Ovary (tissue), 9 donors: ENCODE measurements around the gene NUP210. TPM values are rescaled to one million over a fixed set of nuclear protein-coding genes. Genes with fewer than 3 reads are reported as not detected.

Experiments used
- DNase-seq, 5 donors: peaks; one replicate each; pipeline ENCODE4 v3.0.0-alpha.2; 2019 to 2020
- H3K27ac ChIP-seq, 2 donors: fragments of 200-600 bp; one replicate each; pipeline versions ENCODE4 v1.5.1 to v1.8.0; 2019 to 2022
- H3K27me3 ChIP-seq: fragments of 200-600 bp; one replicate; pipeline ENCODE4 v1.8.0; 2022
- H3K36me3 ChIP-seq: fragments of 200-600 bp; sonication (generic); one replicate; pipeline ENCODE4 v1.5.1; 2019
- H3K4me1 ChIP-seq: one replicate; pipeline ENCODE4 v1.8.1; 2013; ENCODE audit warnings: mild to moderate bottlenecking, moderate library complexity; ENCODE audit not compliant: insufficient read depth
- H3K4me3 ChIP-seq: fragments of 200-600 bp; sonication (generic); one replicate; pipeline ENCODE4 v1.5.1; 2017
- H3K9me3 ChIP-seq, 2 donors: fragments of 200-600 bp in 1 of 2; sonication (generic) in 1 of 2; one replicate each; pipeline versions ENCODE4 v1.5.1 to v1.8.1; 2013 to 2019; ENCODE audit warnings: mild to moderate bottlenecking in 1 of 2, moderate library complexity in 1 of 2
- CTCF ChIP-seq, 3 donors: fragments of 450-650 bp in 2 of 3; fragments of 200-600 bp in 1 of 3; IDR thresholded peaks; one replicate each; pipeline versions ENCODE4 v1.5.1 to v1.8.0; 2016 to 2022; ENCODE audit warnings: antibody characterized with exemption in 3 of 3, mild to moderate bottlenecking in 1 of 3
- EP300 ChIP-seq: sonication (generic); formaldehyde crosslinking; IDR thresholded peaks from one replicate; pipeline ENCODE4 v1.6.1; 2017; ENCODE audit warnings: antibody characterized with exemption
- POLR2A ChIP-seq: fragments of 450-650 bp; IDR thresholded peaks from one replicate; pipeline ENCODE4 v1.6.1; 2017; ENCODE audit warnings: antibody characterized with exemption, mild to moderate bottlenecking, moderate library complexity
- WGBS, 3 donors: extraction: QIAGEN DNeasy Blood & Tissue Kit in 1 of 3; methylation state at CpG; one replicate each; pipeline versions ENCODE4 v1.1.5 to v1.1.7; 2013 to 2017; 5-methylcytosine and 5-hydroxymethylcytosine counted together
- intact Hi-C, 4 donors: fragments of 100-400 bp; cut with DNase I; formaldehyde crosslinking; loops; one replicate each; pipeline versions ENCODE4 v1.11.0 to v1.15.1; 2022 to 2023
- polyA plus RNA-seq, 2 donors: library from polyadenylated mRNA; stranded (reverse); fragments of 200-250 nt in 1 of 2; fragments of 350-450 nt in 1 of 2; fragmentation: Illumina TruSeq in 1 of 2; extraction: RNeasy Lipid Tissue Mini Kit (QIAGEN cat#74804) in 1 of 2; gene quantifications; one replicate each; pipeline ENCODE4 v1.2.3, GENCODE V29; 2013 to 2014
- total RNA-seq, 7 donors: library from RNA; depleted of rRNA in 2 of 7; stranded (reverse); fragments of >200 nt in 2 of 7; fragmentation: NEBNext Ultra II Directional in 3 of 7; extraction: Animal tissue kit (Norgen Biotek cat#: 25700) in 3 of 7; gene quantifications; one replicate each; pipeline versions ENCODE4 v1.1.0 to v1.2.4, GENCODE V29; 2016 to 2023
- donor health status: DM: no; HTN: no; CAD: no; lungs with moderate emphysema.
- donor health status: DM: no; HTN: no; CAD: no.
- donor health status: Bipolar disorder and iron deficiency.
- donor health status: DM: yes; HTN: yes; CAD: no.
- donor health status: DM: no; HTN: no; CAD: no.
- donor health status: DM: yes; HTN: yes; CAD: no.

NUP210 gene
- total and polyA plus RNA-seq, 9 donors: 1.4 to 5.8 (median 3.2) TPM

DNA sequence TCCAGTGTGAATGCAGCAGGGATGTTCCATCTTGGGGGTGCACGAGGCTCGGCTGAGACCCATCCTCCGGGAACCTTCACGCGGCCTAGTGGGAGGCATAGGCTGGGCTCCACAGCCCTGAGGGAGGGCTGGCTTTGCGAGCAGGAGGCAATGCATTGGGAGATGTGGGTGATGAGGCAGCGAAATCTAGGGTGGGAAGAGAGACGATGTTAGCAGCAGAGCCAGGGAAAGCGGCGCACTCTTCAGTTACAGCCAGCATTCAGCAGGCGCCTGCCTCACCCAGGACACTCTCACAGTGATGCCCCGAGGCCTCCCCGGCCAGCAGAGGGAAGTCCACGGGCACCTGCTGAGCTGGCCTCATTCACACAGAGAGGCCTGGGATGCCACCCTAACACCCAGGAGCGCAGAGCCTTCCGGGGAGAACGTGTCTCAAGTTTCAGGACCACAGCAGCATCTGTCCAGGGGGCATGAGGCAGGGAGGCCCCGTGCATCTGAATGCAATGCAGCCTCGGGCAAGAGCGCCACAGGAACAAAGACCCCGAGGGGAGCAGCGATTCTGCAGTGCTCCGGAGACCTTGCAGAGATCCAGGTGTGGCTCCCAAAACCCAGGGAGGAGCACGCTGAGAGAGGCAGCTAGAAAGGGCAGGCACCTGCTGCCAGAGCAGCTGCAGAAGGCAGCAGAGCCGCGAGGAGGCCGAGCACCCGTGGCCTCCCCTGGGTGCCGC, 102.4 kb downstream of the NUP210 start:
- no peak for DNase-seq
- H3K4me1 ChIP-seq: no peaks in the 10 kb centered on the region
- no peak overlapping the region for H3K4me3 ChIP-seq
- intact Hi-C loops: no loop called here
- no peaks in the 10 kb centered on the region for H3K36me3 ChIP-seq
- H3K27me3 ChIP-seq: no peaks in the 10 kb centered on the region
- no peak for TF ChIP-seq POLR2A
- no peak for TF ChIP-seq CTCF (IDR thresholded peaks at IDR 0.05)
- no peak for TF ChIP-seq EP300
- WGBS, 3 donors: 88 to 90% (median 89%) methylated on average over 29 of the region's 29 CpGs
- no peaks in the 10 kb centered on the region for H3K9me3 ChIP-seq
- no peak overlapping the region for H3K27ac ChIP-seq

DNA sequence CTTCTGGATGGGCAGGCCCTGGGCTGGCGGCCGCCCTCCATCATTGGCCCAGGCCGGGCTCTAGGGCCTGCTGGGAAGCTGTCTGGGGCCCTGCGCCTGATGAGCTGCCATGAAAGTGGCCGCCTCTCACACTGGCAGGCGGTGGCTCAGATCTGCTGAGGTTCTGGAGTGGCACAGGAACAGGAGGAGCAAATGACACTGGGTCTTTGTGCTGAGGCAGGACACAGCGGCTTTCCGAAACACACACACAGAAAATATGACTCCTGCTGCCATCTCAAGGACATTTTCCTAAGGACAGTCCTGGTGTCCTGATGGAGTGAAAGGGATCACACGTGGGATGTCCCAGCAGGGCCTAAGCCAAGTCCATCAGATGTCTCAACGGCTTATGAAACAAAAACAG, 103.5 kb downstream of the NUP210 start:
- no peaks in the 10 kb centered on the region for H3K4me1 ChIP-seq
- 73 to 89% (median 85%) methylated on average over 10 of the region's 10 CpGs for WGBS, 3 donors
- TF ChIP-seq POLR2A: no peak
- TF ChIP-seq CTCF (IDR thresholded peaks at IDR 0.05): no peak
- no peak for TF ChIP-seq EP300
- no peaks in the 10 kb centered on the region for H3K27me3 ChIP-seq
- no peak for DNase-seq
- no peak overlapping the region for H3K27ac ChIP-seq
- H3K9me3 ChIP-seq: no peaks in the 10 kb centered on the region
- intact Hi-C loops: no loop called here
- no peak overlapping the region for H3K4me3 ChIP-seq
- H3K36me3 ChIP-seq: no peaks in the 10 kb centered on the region

DNA sequence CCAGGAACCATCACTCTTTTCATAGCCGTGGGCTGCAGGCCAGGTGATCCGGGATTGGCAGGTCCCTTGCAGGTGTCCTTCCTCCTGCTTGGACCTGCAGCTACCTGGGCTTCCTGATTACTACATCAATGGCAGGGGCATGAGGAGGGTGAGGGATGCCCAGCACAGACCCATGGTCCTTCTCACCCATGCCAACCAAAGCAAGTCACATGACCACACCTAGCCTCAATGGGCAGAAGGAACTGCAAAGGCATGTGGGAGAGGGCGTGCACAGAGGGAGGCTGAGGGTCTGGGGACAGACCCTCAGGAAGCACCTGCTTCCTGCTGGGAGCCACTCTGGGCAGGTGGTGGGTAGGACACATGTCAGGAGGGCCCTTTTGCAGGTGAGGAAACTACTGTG, 105.2 kb downstream of the NUP210 start:
- no peak for TF ChIP-seq CTCF (IDR thresholded peaks at IDR 0.05)
- no peak for TF ChIP-seq EP300
- TF ChIP-seq POLR2A: no peak
- no peak overlapping the region for H3K27ac ChIP-seq
- H3K27me3 ChIP-seq: no peaks in the 10 kb centered on the region
- H3K9me3 ChIP-seq: no peaks in the 10 kb centered on the region
- H3K4me1 ChIP-seq: no peaks in the 10 kb centered on the region
- 90 to 94% (median 92%) methylated on average over 3 of the region's 3 CpGs for WGBS, 3 donors
- DNase-seq: no peak
- intact Hi-C loops: no loop called here
- H3K4me3 ChIP-seq: no peak overlapping the region
- H3K36me3 ChIP-seq: no peaks in the 10 kb centered on the region

- WGBS, 3 donors: 90 to 94% (median 93%) methylated on average over 10 of the region's 10 CpGs
- Histone ChIP-seq H3K27ac (no peak overlapping the region), H3K4me3 (no peak overlapping the region), H3K4me1 (no peaks in the 10 kb centered on the region), H3K9me3 (no peaks in the 10 kb centered on the region), H3K36me3 (no peaks in the 10 kb centered on the region), H3K27me3 (no peaks in the 10 kb centered on the region)
- intact Hi-C loops: no loop called here
- TF ChIP-seq POLR2A (no peak), EP300 (no peak)
- no peak for DNase-seq
These were observed 106.3 kb downstream of the NUP210 start for GRCh38 chr3:13313813-13314212.

DNA sequence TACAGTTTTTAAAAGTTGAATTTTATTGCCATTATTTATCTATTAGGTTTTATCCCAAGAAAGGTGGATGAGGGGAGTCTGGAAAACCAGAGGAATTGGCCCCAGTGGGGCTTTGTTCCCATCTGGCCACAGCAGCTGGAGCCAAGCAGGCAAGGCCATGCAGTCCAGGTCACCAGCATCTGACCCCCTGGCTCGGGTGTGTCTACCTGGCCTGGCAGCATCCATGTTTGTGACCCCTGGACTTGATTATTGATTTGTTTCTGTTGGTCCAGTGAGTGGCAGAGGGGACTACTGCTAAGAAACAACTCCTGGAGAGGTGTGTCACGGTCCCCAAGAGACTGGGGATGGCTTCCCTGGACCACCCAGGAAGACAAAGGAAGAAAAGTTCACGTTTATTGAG, 111.1 kb downstream of the NUP210 start:
- H3K9me3 ChIP-seq: no peaks in the 10 kb centered on the region
- H3K36me3 ChIP-seq: no peaks in the 10 kb centered on the region
- H3K27me3 ChIP-seq: no peaks in the 10 kb centered on the region
- 69 to 73% (median 73%) methylated on average over 3 of the region's 3 CpGs for WGBS, 3 donors
- intact Hi-C loops: no loop called here
- no peak overlapping the region for H3K4me3 ChIP-seq
- no peak for TF ChIP-seq CTCF (IDR thresholded peaks at IDR 0.05)
- no peak for TF ChIP-seq EP300
- TF ChIP-seq POLR2A: no peak
- H3K27ac ChIP-seq: no peak overlapping the region
- H3K4me1 ChIP-seq: no peaks in the 10 kb centered on the region
- DNase-seq: no peak
